GM23338 (cell line): ENCODE measurements around the gene MYOM3. TPM values are rescaled to one million over a fixed set of nuclear protein-coding genes. Genes with fewer than 3 reads are reported as not detected.

ENCODE experiments used
- ATAC-seq: fragments of 200-7000 bp; cut with Tn5 transposase; 3 replicates; pipeline ENCODE4 v1.9.1; 2020
- DNase-seq: peaks from one replicate; pipeline ENCODE4 v3.0.0-alpha.2; 2015; ENCODE audit warnings: low spot score
- H2AFZ ChIP-seq: fragments of 200-600 bp; sonication (generic); 2 replicates; pipeline ENCODE4 v1.8.0; 2016; ENCODE audit warnings: antibody characterized with exemption, mild to moderate bottlenecking, moderate library complexity
- H3F3A ChIP-seq: fragments of 200-600 bp; sonication (generic); replicated peaks from 2 replicates; pipeline ENCODE4 v1.8.0; 2017; ENCODE audit warnings: antibody characterized with exemption, mixed run types, low read depth
- H3K27ac ChIP-seq: fragments of 200-600 bp; sonication (generic); 2 replicates; pipeline ENCODE4 v1.6.1; 2016; ENCODE audit warnings: low read depth
- H3K27me3 ChIP-seq: fragments of 200-600 bp; sonication (generic); 2 replicates; pipeline ENCODE4 v1.8.0; 2016; ENCODE audit warnings: mild to moderate bottlenecking, mixed run types, moderate library complexity; ENCODE audit not compliant: insufficient read depth
- H3K36me3 ChIP-seq: fragments of 200-600 bp; sonication (generic); 2 replicates; pipeline ENCODE4 v1.8.0; 2016; ENCODE audit warnings: mild to moderate bottlenecking; ENCODE audit not compliant: insufficient read depth
- H3K4me1 ChIP-seq: fragments of 200-600 bp; sonication (generic); 2 replicates; pipeline ENCODE4 v1.8.0; 2016; ENCODE audit warnings: mild to moderate bottlenecking, moderate library complexity; ENCODE audit not compliant: insufficient read depth
- H3K4me2 ChIP-seq: fragments of 200-600 bp; sonication (generic); 2 replicates; pipeline ENCODE4 v1.7.1; 2017; ENCODE audit warnings: mixed run types
- H3K4me3 ChIP-seq: fragments of 200-600 bp; sonication (generic); 2 replicates; pipeline ENCODE4 v1.6.1; 2016; ENCODE audit warnings: mixed run types
- H3K79me2 ChIP-seq: fragments of 200-600 bp; sonication (generic); replicated peaks from 2 replicates; pipeline ENCODE4 v1.8.0; 2017; ENCODE audit warnings: mild to moderate bottlenecking; ENCODE audit not compliant: insufficient read depth
- H3K9me2 ChIP-seq: fragments of 200-600 bp; sonication (generic); 2 replicates; pipeline ENCODE4 v1.8.0; 2017; ENCODE audit not compliant: insufficient read depth
- H4K20me1 ChIP-seq: fragments of 200-600 bp; sonication (generic); replicated peaks from 2 replicates; pipeline ENCODE4 v1.8.0; 2017; ENCODE audit warnings: mild to moderate bottlenecking; ENCODE audit not compliant: insufficient read depth
- H3K27ac Mint-ChIP-seq: 2 replicates; pipeline ENCODE4 v1.8.0; 2020; ENCODE audit warnings: inconsistent platforms, mild to moderate bottlenecking, moderate library complexity, mixed read lengths
- H3K27me3 Mint-ChIP-seq: 3 replicates; pipeline ENCODE4 v1.8.0; 2022; ENCODE audit warnings: low read depth, mild to moderate bottlenecking, moderate library complexity, mixed read lengths, inconsistent platforms; ENCODE audit not compliant: insufficient read depth, poor library complexity
- H3K36me3 Mint-ChIP-seq: 3 replicates; pipeline ENCODE4 v1.8.0; 2021; ENCODE audit warnings: low read depth, mild to moderate bottlenecking, inconsistent platforms, moderate library complexity, mixed read lengths
- H3K4me1 Mint-ChIP-seq: 3 replicates; pipeline ENCODE4 v1.8.0; 2020; ENCODE audit warnings: mild to moderate bottlenecking, inconsistent platforms, mixed read lengths
- H3K4me3 Mint-ChIP-seq: 3 replicates; pipeline ENCODE4 v1.8.0; 2021; ENCODE audit warnings: moderate library complexity, mild to moderate bottlenecking, inconsistent platforms, mixed read lengths
- H3K9me3 Mint-ChIP-seq: 3 replicates; pipeline ENCODE4 v1.8.0; 2020; ENCODE audit warnings: moderate library complexity, mild to moderate bottlenecking, inconsistent platforms, mixed read lengths
- CTCF ChIP-seq, 2 experiments: fragments of 200-600 bp in 1 of 2; sonication (generic) in 1 of 2; conservative IDR thresholded peaks; 2 replicates each; pipeline versions ENCODE4 v1.5.1 to v1.6.1; 2016 to 2017; ENCODE audit warnings: antibody characterized with exemption in 2 of 2, low read depth in 2 of 2, mild to moderate bottlenecking in 2 of 2, moderate library complexity in 1 of 2
- EZH2 ChIP-seq: fragments of 200-600 bp; sonication (generic); IDR thresholded peaks from one replicate; pipeline ENCODE4 v1.8.0; 2017; ENCODE audit warnings: antibody characterized with exemption, mild to moderate bottlenecking, low read depth; ENCODE audit not compliant: unreplicated experiment
- EZH2phosphoT487 ChIP-seq: fragments of 200-600 bp; sonication (generic); IDR thresholded peaks from one replicate; pipeline ENCODE4 v1.8.1; 2018; ENCODE audit warnings: antibody characterized with exemption; ENCODE audit not compliant: unreplicated experiment
- JUNB ChIP-seq: IDR thresholded peaks from one replicate; pipeline ENCODE4 v1.6.1; 2016; ENCODE audit warnings: antibody characterized with exemption; ENCODE audit not compliant: unreplicated experiment
- NANOG ChIP-seq: IDR thresholded peaks from 2 replicates; pipeline ENCODE4 v1.6.1; 2016; ENCODE audit warnings: antibody characterized with exemption, borderline replicate concordance
- POLR2AphosphoS5 ChIP-seq: IDR thresholded peaks from 2 replicates; pipeline ENCODE4 v1.6.1; 2016; ENCODE audit warnings: antibody characterized with exemption, low read depth
- ZNF462 ChIP-seq: fragments of 250-450 bp; sonication (Bioruptor Pico); IDR thresholded peaks from 2 replicates; pipeline ENCODE4 v1.5.0; 2020; ENCODE audit warnings: mild to moderate bottlenecking, moderate library complexity
- long read RNA-seq: library from polyadenylated mRNA; unstranded; transcript quantifications from one replicate; pipeline ENCODE4 v2.0.0, GENCODE V29; 2020; ENCODE audit not compliant: unreplicated experiment
- polyA plus RNA-seq: library from polyadenylated mRNA; unstranded; fragments of >200 nt; fragmentation: Nextera tagmentation; extraction: Ambion mirVana; gene quantifications from 2 replicates; pipeline ENCODE4 v1.2.1, GENCODE V29; 2016
- total RNA-seq: library from RNA; depleted of rRNA; stranded (reverse); fragments of >200 nt; shearing (Covaris generic); gene quantifications from 2 replicates; pipeline ENCODE4 v1.2.3, GENCODE V29; 2014; rRNA removed

MYOM3 gene
- not detected in 2 replicates for total RNA-seq
- polyA plus RNA-seq = not detected in 2 replicates
- long read RNA-seq = 0 reads

GRCh38 chr1:24111996-24112779, at the start of gene MYOM3:
MYOM3 (minus strand) TSS chr1:24112135; CDS start chr1:24108636, 3,499 bp downstream.
- peak within 1 kb of the TSS; percentile 25; the same call in 1 of the 3 replicates for H3K4me3 Mint-ChIP-seq
- peaks cover 23% of the 10 kb centered on the region for H3K4me1 ChIP-seq
- no peaks in the 10 kb centered on the region for H3F3A ChIP-seq
- no peak within 1 kb of the TSS for H3K4me3 ChIP-seq
- H4K20me1 ChIP-seq = no peaks in the 10 kb centered on the region
- H3K36me3 ChIP-seq = no peaks in the 10 kb centered on the region
- H2AFZ ChIP-seq = peak within 1 kb of the TSS; percentile 80
- H3K9me2 ChIP-seq = no peaks in the 10 kb centered on the region
- H3K9me3 Mint-ChIP-seq = no peaks in the 10 kb centered on the region
- no peak within 1 kb of the TSS for H3K27ac Mint-ChIP-seq
- no peaks in the 10 kb centered on the region for H3K27me3 ChIP-seq
- DNase-seq (peak; percentile 71), ATAC-seq (peak; percentile 90)
- H3K79me2 ChIP-seq = no peaks in the 10 kb centered on the region
- H3K27ac ChIP-seq = no peak within 1 kb of the TSS
- peaks cover 35% of the 10 kb centered on the region for H3K4me1 Mint-ChIP-seq
- H3K4me2 ChIP-seq = peak within 1 kb of the TSS; percentile 62; the same call in 1 of the 2 replicates
- no peaks in the 10 kb centered on the region for H3K36me3 Mint-ChIP-seq
- peaks cover 21% of the 10 kb centered on the region for H3K27me3 Mint-ChIP-seq
- no peak for TF ChIP-seq JUNB
- peak; percentile 41 to 75 for TF ChIP-seq CTCF (conservative IDR thresholded peaks at IDR 0.05; ENCODE audit: low read depth in 2 of 2)

GRCh38 chr1:24161270-24161669, 49.3 kb upstream of the MYOM3 start:
- Histone ChIP-seq H3K4me3 (no peak overlapping the region), H3K9me2 (no peaks in the 10 kb centered on the region), H3K27me3 (no peaks in the 10 kb centered on the region), H3K36me3 (peaks cover 3% of the 10 kb centered on the region; the same call in 1 of the 2 replicates), H3K4me1 (no peaks in the 10 kb centered on the region), H3F3A (no peaks in the 10 kb centered on the region), H2AFZ (no peak overlapping the region), H3K79me2 (no peaks in the 10 kb centered on the region), H3K27ac (no peak overlapping the region), H4K20me1 (no peaks in the 10 kb centered on the region; the same call in 1 of the 2 replicates), H3K4me2 (no peak overlapping the region)
- DNase-seq (no peak), ATAC-seq (no peak)
- H3K36me3 Mint-ChIP-seq = peaks cover 22% of the 10 kb centered on the region
- no peaks in the 10 kb centered on the region; the same call in 2 of the 3 replicates for H3K9me3 Mint-ChIP-seq
- peaks cover 6% of the 10 kb centered on the region for H3K27me3 Mint-ChIP-seq
- H3K4me1 Mint-ChIP-seq = no peaks in the 10 kb centered on the region; the same call in 2 of the 3 replicates
- no peak overlapping the region for H3K4me3 Mint-ChIP-seq
- TF ChIP-seq NANOG (no peak), EZH2 (no peak), JUNB (no peak), POLR2AphosphoS5 (no peak), EZH2phosphoT487 (no peak)
- no peak overlapping the region for H3K27ac Mint-ChIP-seq

- no peaks in the 10 kb centered on the region; the same call in 1 of the 2 replicates for H4K20me1 ChIP-seq
- no peak overlapping the region for H3K27ac ChIP-seq
- Mint-ChIP-seq H3K4me1 (peaks cover 5% of the 10 kb centered on the region), H3K4me3 (no peak overlapping the region), H3K27ac (peak overlapping the region; percentile 80; the same call in 1 of the 2 replicates), H3K9me3 (no peaks in the 10 kb centered on the region), H3K27me3 (peaks cover 6% of the 10 kb centered on the region), H3K36me3 (peaks cover 21% of the 10 kb centered on the region)
- peaks cover 1% of the 10 kb centered on the region; the same call in 1 of the 2 replicates for H3K36me3 ChIP-seq
- ATAC-seq (no peak), DNase-seq (no peak)
- no peak overlapping the region for H3K4me3 ChIP-seq
- H3K79me2 ChIP-seq = no peaks in the 10 kb centered on the region
- 0 out of 2 replicates have a peak, but pooled peaks cover under 1% of the 10 kb centered on the region for H3K4me1 ChIP-seq
- H3F3A ChIP-seq = no peaks in the 10 kb centered on the region
- H3K4me2 ChIP-seq = no peak overlapping the region
- no peak overlapping the region for H2AFZ ChIP-seq
- H3K9me2 ChIP-seq = no peaks in the 10 kb centered on the region
- H3K27me3 ChIP-seq = no peaks in the 10 kb centered on the region
- TF ChIP-seq EZH2 (no peak), ZNF462 (CRISPR knock-in tag) (no peak), POLR2AphosphoS5 (no peak)
Measured at GRCh38 chr1:24159366-24159765, 47.4 kb upstream of the MYOM3 start.
